Fibroblast of skin of back (primary cell): Measurements from ENCODE around the gene RND3.
A peak's percentile ranks its signal among the peaks of the same experiment; 100 is the strongest.

Source experiments
- DNase-seq: peaks from one replicate; pipeline ENCODE4 v3.0.0-alpha.2; 2013

RND3 gene

GRCh38 chr2:150441226-150441625, 46.2 kb downstream of the RND3 start:
- no peak for DNase-seq

DNA sequence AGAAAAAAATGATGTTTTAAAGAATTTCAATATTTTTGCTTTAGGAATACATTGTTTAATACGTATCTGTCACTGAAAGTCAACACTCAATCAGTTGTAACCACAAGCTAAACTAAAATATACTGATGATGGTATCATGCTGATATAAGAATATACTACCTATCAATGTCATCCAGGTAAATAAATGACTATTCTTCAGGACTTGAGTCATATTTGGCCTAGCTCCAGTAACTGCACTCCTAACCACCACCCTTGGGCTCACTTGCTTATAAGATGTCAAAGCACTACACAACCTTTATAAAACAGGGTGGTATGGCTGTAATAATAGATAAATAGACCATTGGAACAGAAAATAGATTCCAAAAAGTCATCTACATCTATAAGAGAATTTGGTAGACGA, 48.8 kb downstream of the RND3 start:
- DNase-seq: no peak

DNA sequence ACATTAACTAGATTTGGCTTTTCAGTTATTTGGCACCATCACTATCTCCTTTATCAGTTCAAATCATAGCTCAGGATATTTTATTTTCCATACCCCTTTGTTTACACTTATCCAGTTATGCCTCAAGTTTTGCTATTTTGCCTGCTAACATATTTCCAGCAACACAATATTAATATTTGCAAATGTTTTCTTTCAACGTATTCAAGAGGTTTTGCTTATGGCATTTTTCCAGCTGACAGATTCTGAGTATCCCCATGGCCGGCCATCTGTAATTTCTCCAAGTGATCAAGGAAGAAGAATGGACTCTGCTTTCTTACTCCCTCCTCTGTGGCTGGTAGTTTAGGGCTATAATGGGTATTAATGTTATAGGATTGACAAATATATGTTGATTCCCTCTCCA, 49.4 kb downstream of the RND3 start:
- DNase-seq: no peak

- DNase-seq: no peak
Observed at GRCh38 chr2:150432312-150432625, 55.2 kb downstream of the RND3 start.

DNA sequence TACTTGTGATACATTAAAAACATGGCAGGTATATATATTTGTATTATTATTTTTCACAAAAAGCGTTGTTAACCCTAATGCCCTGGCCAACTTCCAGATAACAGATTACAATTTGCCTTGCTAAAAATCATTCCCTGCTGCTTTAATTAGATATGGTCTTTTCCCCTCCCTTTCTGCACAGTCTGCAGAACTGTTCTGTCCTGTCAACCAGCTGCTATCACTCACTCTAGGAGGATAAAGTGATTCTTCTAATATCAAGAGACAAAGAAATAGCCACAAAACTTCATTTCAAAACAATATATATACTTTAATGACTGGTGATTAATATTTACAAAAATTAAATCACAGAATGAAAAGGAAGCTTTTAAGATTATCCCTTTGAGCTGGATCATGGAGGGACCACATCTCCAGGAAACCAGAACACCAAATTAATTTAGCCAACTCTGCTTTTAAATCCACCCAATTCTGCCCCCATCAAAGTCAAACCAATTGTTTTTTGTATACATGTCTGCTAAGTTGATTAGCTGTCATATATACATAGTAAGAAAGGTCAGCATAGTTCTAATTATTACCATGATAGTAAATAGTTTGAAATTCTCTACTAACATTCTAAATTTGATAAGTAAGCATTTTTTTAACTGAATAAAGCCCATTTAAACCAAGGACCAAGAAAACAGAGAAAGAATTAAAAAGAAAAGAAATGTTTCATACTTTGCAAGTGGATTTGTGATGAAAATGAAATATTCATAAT, 55.7 kb downstream of the RND3 start:
- no peak for DNase-seq

DNA sequence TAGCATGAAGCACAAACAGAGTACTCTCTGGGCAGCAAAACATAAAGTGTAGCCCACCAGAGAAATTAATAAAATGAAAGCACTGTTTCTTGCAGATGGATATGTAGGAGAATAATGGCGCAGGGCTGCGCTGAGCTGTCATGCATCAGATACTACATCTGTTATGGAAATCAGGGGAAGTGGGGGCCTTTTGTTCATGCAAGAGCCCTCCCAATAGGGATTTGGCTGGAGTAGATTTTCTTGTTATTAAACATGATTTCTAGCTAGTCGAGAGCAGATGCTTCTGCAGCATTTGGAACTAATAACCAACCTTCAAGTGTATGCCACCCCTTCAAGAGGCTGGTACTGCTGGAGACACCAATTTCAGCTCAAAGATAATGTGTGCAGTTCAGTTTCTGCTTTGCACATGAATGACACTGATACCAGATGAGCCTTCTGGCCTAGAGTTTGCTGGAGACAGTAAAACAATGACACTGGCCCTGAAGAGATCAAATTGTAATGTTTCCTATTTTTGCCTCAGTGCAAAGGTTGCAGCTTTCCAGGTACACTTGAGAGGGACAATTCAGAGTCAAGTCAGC, 58.0 kb downstream of the RND3 start:
- no peak for DNase-seq

DNA sequence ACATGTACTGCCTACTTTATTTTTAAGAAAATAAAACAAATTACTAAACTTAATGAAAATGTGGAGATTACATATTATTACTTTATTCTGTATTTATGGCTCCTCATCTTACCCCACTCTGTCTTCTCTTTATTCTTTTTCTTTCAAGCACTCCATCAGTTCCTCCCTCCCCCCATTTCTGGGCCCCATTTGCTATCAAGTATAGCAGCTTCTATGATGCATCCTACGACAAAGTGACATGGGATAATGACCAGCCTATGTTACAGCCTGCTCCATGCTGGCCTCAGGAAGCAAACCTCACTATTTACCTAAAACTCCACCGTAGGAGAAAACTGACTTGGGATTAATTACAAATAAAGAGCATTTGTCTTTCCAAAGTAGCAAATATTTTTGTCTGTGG, 58.8 kb downstream of the RND3 start:
- no peak for DNase-seq

- DNase-seq: no peak
Observed at GRCh38 chr2:150427298-150427697, 60.2 kb downstream of the RND3 start.

DNA sequence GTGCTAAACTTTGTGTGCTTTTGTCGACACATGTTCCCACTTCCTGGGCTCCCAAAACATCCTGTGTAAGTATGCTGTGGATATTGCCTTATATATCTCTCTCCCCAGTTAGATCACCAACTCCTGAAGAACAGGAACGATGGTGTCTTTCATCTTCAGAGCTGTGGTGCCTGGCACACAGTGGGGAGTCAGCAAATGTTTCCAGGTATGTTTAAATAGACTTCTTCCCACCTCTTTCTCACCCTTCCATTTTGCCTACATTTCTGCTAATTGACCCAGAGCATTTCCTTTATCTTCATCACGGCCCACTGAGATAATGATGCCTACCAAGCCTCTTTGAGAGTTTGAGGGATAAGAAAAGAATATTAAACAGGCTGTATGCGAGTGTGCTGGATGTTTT, 60.7 kb downstream of the RND3 start:
- no peak for DNase-seq

- DNase-seq: no peak
Observed at GRCh38 chr2:150426315-150426714, 61.2 kb downstream of the RND3 start.

DNA sequence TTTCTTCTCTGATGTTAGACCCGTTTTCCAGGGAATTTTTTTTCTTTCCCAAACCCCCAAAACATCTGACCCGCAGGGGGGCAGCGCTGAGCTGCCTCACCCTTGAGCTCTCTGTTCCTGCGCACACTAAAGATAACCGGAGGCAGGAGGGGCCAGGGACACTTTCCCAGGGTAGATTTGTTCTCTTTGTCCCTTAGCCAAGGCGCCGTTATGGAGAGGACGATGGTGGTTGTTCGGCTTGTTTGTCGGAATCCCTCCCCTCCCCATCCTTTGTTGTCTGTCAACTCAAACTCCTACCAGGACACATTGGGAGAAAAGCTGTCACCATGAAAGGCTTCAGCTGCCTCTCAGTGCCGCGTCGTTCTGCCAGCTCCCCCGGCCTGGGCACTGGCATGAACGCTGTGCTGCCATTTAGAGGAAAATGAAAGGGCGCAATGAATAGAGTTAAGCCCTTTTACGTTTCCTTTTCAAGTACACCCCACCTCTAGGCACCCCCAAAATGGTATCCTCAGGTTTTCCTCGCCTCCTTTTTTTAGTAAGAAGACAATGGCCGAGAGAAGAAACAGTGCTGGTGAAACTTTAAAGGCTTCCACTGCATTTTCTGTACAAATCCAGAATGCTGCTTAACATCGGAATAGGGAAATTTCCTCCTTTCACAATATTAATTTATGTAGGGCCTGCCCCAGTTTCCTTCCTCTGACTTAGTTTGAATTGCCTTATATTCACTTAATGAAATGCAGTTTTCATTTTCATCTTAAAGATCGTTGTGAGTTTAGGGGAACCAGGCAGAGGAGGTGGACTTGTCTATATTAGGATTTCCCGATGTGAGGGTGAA, 62.1 kb downstream of the RND3 start:
- no peak for DNase-seq

DNA sequence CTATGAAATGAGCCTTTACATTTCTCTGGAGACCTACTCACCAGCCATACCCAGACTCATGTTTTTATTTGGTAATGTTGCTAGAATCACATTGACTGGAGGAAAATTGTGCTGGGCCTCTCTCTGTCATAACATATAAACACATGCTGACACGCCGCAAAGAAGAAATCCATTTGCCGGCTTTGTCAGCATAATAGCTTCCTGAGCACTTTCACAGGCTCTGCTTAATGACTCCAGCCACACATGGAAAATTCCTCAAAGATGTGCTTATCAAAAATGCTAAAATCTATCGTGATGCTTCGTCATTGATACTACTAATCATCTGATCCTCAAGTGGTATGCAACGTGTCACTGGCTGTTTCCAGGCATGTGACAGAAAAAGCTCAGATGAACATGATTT, 63.1 kb downstream of the RND3 start:
- peak; percentile 4 for DNase-seq

- DNase-seq: no peak
Observed at GRCh38 chr2:150421126-150421651, 66.3 kb downstream of the RND3 start.

- DNase-seq: no peak
Observed at GRCh38 chr2:150418916-150419315, 68.6 kb downstream of the RND3 start.
